Activated CD4-positive, CD25-positive, alpha-beta regulatory T cell treated with anti-CD3 and anti-CD28 coated beads, Interleukin-2, amount 50 U/mL, for 72 hours (primary cell): Measurements from ENCODE around the gene PPFIA2.

ENCODE experiments used
- DNase-seq: peaks from one replicate; pipeline ENCODE4 v3.0.0; 2021

The PPFIA2 gene

GRCh38 chr12:81542065-81543010 lies 216.8 kb downstream of the PPFIA2 start:
- no peak for DNase-seq

GRCh38 chr12:81541121-81541520 lies 218.0 kb downstream of the PPFIA2 start:
- DNase-seq = no peak

GRCh38 chr12:81539279-81539678 lies 219.9 kb downstream of the PPFIA2 start:
- DNase-seq = no peak

DNA sequence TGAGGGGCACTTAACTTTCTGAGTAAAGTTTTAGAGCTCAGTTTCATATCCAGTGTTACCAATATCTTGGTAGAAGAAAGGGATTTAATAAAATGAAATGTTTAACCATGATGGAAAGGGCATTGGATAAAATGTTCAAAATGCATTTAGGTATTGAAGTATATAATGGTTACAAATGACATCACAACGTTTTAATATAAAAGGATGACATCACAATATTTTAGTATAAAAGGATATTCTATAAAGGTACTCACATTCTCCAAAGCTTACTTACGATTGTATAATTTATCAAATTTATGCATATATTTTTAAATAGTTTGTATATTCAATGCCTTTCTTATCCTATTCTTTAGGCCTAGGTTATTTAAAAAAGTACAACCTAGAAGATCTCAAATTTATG lies 226.1 kb downstream of the PPFIA2 start:
- no peak for DNase-seq

DNA sequence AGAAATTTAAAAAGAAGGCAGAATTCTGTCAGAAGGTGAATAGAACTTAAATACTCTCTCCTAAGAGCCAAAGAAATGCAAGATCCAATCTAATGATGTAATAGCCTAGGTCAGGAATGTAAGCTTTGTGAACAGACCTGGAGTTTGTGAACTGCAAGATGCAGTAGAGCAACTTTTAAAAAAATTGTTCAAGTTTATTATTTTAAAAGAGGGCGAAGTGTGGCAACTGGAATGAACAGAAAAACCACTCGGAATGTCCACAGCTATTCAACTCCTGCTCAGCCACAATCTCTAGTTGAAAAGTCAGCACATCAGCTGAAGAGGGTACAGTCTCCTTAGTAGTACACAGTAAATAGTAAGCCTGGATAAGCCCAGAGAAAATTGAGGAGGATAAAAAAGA lies 228.8 kb downstream of the PPFIA2 start:
- DNase-seq = no peak

GRCh38 chr12:81520064-81520945 lies 238.8 kb downstream of the PPFIA2 start:
- no peak for DNase-seq

DNA sequence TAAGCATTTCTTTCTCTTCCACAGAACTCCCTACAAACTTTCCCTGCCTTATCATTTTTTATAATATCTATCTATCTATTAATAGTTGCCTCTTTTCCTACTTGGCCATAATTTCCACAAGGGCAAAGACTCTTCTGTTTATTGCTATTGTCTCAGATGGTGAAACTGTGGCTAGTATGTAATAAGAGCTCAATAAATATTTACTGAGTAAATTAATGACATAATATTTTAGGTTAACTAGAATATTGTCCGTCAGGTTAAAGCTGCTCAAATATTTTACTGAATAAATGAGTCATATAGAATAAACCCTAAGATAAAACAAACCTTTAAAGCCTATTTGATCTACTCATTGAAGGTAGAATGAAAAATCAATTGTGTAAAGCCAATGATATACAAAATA lies 240.5 kb downstream of the PPFIA2 start:
- no peak for DNase-seq

DNA sequence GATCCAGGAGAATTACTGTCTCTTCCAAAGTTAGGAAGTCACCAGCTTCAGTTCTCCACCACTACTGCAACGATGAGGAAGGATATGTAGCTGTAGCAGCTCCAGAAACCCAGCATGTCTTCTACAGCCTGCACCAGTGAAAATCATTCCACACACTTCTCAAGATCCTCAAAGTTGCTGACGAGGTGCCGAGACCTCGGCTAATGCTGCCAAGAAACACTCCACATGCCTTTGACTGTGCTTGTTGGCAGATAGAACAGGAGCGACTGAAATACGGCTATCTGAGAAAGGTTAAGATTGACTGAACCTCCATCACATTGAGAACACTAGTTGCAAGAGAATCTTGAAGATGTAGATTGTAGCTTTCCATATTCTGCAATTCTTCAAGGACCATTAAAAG lies 241.9 kb downstream of the PPFIA2 start:
- DNase-seq = no peak

- DNase-seq = no peak
These were observed 256.0 kb downstream of the PPFIA2 start for GRCh38 chr12:81502912-81503695.

DNA sequence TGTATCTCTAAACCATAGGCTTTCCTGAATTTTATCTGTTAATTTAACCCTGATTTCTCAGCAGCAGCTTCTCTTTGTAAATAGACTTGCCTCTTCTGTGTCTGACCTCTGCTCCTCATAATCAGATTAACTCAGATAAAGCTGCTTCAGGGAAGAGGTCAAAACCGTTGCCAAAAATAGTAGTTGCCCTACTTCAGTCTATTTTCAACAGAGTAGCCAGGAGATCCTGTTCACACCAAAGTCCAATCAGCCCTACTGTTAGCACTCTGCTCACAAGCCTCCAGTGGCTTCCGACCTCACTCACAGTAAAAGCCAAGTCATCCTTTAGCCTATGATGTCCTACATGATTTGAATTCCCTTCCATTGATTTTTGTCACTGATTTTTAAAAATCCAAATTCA lies 258.4 kb downstream of the PPFIA2 start:
- DNase-seq = no peak

- no peak for DNase-seq
These were observed 259.3 kb downstream of the PPFIA2 start for GRCh38 chr12:81499809-81500208.

- DNase-seq = no peak
These were observed 266.9 kb downstream of the PPFIA2 start for GRCh38 chr12:81492131-81492720.

GRCh38 chr12:81472934-81473333 lies 286.2 kb downstream of the PPFIA2 start:
- DNase-seq = no peak

DNA sequence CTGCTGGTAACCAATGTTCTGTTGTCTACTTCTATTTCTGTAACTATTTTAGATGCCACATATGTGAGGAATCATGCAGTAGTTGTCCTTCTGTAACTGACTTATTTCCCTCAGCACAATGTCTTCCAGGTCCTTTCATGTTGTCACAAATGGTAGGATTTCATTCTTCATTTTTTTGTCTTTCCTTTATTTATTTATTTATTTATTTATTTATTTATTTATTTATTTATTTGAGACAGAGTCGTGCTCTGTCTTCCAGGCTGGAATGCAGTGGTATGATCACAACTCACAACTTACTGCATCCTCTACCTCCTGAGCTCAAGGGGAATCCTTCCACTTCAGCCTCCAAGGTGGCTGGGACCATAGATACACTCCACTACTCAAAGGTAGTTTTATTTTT lies 288.2 kb downstream of the PPFIA2 start:
- DNase-seq = no peak

- DNase-seq = no peak
These were observed 290.9 kb downstream of the PPFIA2 start for GRCh38 chr12:81468206-81468605.

- DNase-seq = no peak
These were observed 293.3 kb downstream of the PPFIA2 start for GRCh38 chr12:81465876-81466275.

DNA sequence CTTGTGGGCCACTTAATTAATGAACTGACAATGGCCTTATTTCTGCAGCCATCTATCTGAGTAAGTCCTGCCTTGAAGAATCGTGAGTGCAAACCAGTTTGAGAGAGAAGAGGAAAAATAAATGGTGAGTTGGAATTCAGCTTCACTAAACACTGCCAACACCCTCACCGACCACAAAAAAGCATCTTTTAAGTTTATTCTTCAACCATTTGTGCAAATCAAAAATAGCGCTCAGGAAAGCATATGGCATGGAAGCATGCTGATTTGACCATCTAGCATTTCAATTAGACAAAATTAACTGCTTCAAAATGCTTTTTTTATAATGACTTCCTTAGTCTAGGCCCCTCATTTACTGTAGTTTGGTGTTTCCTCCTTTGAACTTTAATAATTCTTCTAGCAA lies 294.0 kb downstream of the PPFIA2 start:
- no peak for DNase-seq

- no peak for DNase-seq
These were observed 298.0 kb downstream of the PPFIA2 start for GRCh38 chr12:81461163-81461562.

DNA sequence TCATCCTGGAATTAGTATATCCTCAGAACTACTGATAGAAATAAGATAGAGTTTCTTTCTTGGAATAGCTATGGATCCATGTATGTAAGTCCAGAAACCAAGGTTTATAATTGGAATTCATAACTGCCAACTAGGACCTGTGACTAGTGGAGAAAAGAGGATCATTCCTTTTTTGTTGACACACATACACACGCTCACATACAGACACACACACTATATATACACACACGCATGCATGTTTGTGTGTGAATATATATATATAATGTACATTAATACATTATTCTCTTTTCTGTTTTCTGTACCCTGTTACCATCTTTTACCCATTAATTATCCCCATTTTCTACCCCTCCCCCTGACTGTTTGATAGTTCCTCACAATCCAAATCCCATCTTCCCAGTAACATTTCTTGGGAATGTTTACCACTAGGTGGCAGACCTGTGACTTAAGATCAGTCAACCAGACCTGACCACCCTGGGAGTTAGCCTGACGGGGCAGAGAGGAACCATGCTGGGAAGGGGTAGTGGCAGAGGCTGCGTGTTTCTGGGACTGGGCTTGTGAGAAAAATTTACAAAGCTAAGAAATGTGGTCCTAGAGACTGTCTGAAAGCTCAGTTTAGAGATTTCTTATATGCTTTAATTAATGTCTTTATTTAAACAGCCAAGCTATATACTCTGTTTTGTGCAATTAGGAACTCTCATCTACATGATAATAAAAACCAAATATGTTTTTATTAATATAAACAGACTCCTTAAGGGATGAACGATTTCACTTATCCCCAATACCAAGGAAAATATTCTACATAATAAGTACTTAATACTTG lies 308.0 kb downstream of the PPFIA2 start:
- DNase-seq = no peak

DNA sequence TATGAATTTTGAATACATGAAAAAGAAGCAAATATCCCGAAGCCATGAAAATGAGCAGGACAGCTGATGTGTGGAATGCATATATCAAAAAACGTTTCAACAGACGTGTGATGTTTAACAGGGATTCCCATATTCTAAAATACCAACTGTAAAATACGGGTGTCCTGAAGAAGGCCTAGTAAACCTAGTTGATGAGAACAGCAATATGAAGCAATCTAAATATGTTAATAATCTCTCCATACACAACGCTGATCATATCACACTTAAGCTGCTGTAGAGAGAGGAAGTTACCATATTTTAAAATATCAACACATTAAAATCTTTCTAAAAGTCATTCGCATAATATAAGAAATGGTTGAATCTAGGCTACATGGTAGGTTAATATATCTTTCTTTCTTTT lies 317.5 kb downstream of the PPFIA2 start:
- DNase-seq = no peak

GRCh38 chr12:81440001-81440400 lies 319.1 kb downstream of the PPFIA2 start:
- DNase-seq = no peak

GRCh38 chr12:81439344-81439743 lies 319.8 kb downstream of the PPFIA2 start:
- DNase-seq = no peak
